ENCODE measurements around the gene SPNS1. TPM values are rescaled to one million over a fixed set of nuclear protein-coding genes. Genes with fewer than 3 reads are reported as not detected.

Gene SPNS1
- total and polyA plus RNA-seq, 2 of the 8 experiments (the other 6 are each of a cell fraction or from before 2014, with no cell fraction given) = 48.8 to 66.9 TPM

GRCh38 chr16:28992496-28992895 lies 17.9 kb downstream of the SPNS1 start:
- Histone ChIP-seq H4K91ac (replicated peaks; ENCODE audit: insufficient read length, low read length) (no peak overlapping the region), H3K27me3 (replicated peaks in 1 of 4; ENCODE audit: control insufficient read depth in 3 of 4, extremely low read depth in 1 of 4, insufficient read depth in 3 of 4, low read length in 3 of 4) (no peaks in the 10 kb centered on the region), H2BK120ac (replicated peaks; ENCODE audit: low read depth, low read length) (no peak overlapping the region), H3K9me3 (ENCODE audit: insufficient read depth in 2 of 2, low read depth in 1 of 2, low read length in 1 of 2) (no peaks in the 10 kb centered on the region), H2AK5ac (ENCODE audit: low read depth, low read length) (no peak overlapping the region), H4K5ac (ENCODE audit: insufficient read length, low read depth, low read length) (no peak overlapping the region), H3K18ac (ENCODE audit: extremely low read depth, low read length) (no peak overlapping the region), H3K36me3 (ENCODE audit: control insufficient read depth in 2 of 4, insufficient read depth in 4 of 4, low read length in 3 of 4) (no peaks in the 10 kb centered on the region), H3K4ac (replicated peaks; ENCODE audit: insufficient read length, low read depth, low read length) (no peak overlapping the region), H3K4me1 (replicated peaks in 1 of 4; ENCODE audit: control insufficient read depth in 3 of 4, insufficient read depth in 4 of 4, low read length in 3 of 4) (no peaks in the 10 kb centered on the region), H3K14ac (ENCODE audit: insufficient read length) (no peak overlapping the region), H3K4me3 (ENCODE audit: extremely low read depth in 1 of 4, insufficient read depth in 2 of 4, low read depth in 3 of 4, low read length in 4 of 4) (no peak overlapping the region), H3K56ac (replicated peaks; ENCODE audit: insufficient read length, low read depth, low read length) (no peak overlapping the region), H2BK20ac (ENCODE audit: low read length) (no peak overlapping the region), H2BK12ac (ENCODE audit: low read depth, low read length) (no peak overlapping the region), H3K79me1 (ENCODE audit: low read depth, low read length) (no peaks in the 10 kb centered on the region), H3K4me2 (ENCODE audit: insufficient read depth in 1 of 2, low read depth in 2 of 2, low read length in 2 of 2) (no peak overlapping the region), H2AFZ (ENCODE audit: low read length) (no peak overlapping the region), H4K20me1 (replicated peaks in 1 of 2; ENCODE audit: control insufficient read depth in 1 of 2, insufficient read depth in 2 of 2, low read length in 2 of 2) (peaks cover 0 to 2% of the 10 kb centered on the region in 2 experiments), H2BK15ac (ENCODE audit: low read length) (no peak overlapping the region), H4K8ac (ENCODE audit: extremely low read depth, insufficient read depth, low read length) (no peak overlapping the region), H3K23ac (ENCODE audit: insufficient read length) (no peak overlapping the region), H3K79me2 (ENCODE audit: control insufficient read depth in 1 of 2, insufficient read depth in 2 of 2, low read length in 2 of 2) (no peaks in the 10 kb centered on the region), H3K27ac (ENCODE audit: low read depth, low read length) (no peak overlapping the region), H3K23me2 (ENCODE audit: low read depth, low read length) (no peaks in the 10 kb centered on the region), H2BK5ac (ENCODE audit: low read depth, low read length) (no peak overlapping the region), H3K9ac (replicated peaks in 1 of 4; ENCODE audit: extremely low read depth in 1 of 4, low read depth in 3 of 4, low read length in 3 of 4) (no peak overlapping the region)
- ChIA-PET POLR2A (ENCODE audit: partially characterized antibody) (interaction anchor here (0.6 to 1.7 kb wide), 4 partner anchors 9 to 20 kb away, joined by 3 to 5 read pairs (median 4); no protein-coding TSS in a partner anchor), CTCF (ENCODE audit: partially characterized antibody) (interaction anchor here (1.2 to 3.3 kb wide), 2 partner anchors 9 to 11 kb away, joined by 4 to 9 read pairs; no protein-coding TSS in a partner anchor)
- no peak for DNase-seq (ENCODE audit: low read depth in 1 of 2, low spot score in 2 of 2)
- FAIRE-seq = no peak
- 95% methylated on average over 10 of the region's 10 CpGs; no CpG with 5 or more reads in 1 of the 2 experiments for whole genome bisulfite sequencing, 2 experiments (ENCODE audit: extremely low coverage in 1 of 2, insufficient coverage in 1 of 2, insufficient read length in 1 of 2, insufficient replicate concordance in 2 of 2, low coverage in 1 of 2, low lambda C conversion rate in 2 of 2, missing lambda C conversion rate in 1 of 2)
- TF ChIP-seq JUND (IDR thresholded peaks at IDR 0.05; ENCODE audit: low read length) (no peak), CBX5 (IDR thresholded peaks at IDR 0.05; ENCODE audit: low read depth, low read length) (no peak), KDM4A (IDR thresholded peaks at IDR 0.05; ENCODE audit: low read depth, low read length, severe bottlenecking) (no peak), RFX5 (IDR thresholded peaks at IDR 0.05; ENCODE audit: borderline replicate concordance, low read depth, low read length) (no peak), GTF2F1 (IDR thresholded peaks at IDR 0.05; ENCODE audit: borderline replicate concordance, low read depth, low read length) (no peak), CREB1 (IDR thresholded peaks at IDR 0.05) (no peak), CHD1 (IDR thresholded peaks at IDR 0.05; ENCODE audit: low read depth, low read length) (no peak), SP4 (IDR thresholded peaks at IDR 0.05; ENCODE audit: low read length) (no peak), MAFK (IDR thresholded peaks at IDR 0.05; ENCODE audit: low read depth, low read length) (no peak), PHF8 (conservative IDR thresholded peaks at IDR 0.05; ENCODE audit: low read depth, low read length) (no peak), RBBP5 (IDR thresholded peaks at IDR 0.05; ENCODE audit: borderline replicate concordance, low read depth, low read length) (no peak), TCF12 (IDR thresholded peaks at IDR 0.05; ENCODE audit: low read depth, low read length) (no peak), KDM5A (IDR thresholded peaks at IDR 0.05; ENCODE audit: low read length) (no peak), CEBPB (IDR thresholded peaks at IDR 0.05; ENCODE audit: low read depth, low read length) (no peak), NRF1 (IDR thresholded peaks at IDR 0.05; ENCODE audit: low read depth, low read length) (no peak), E2F6 (IDR thresholded peaks at IDR 0.05) (no peak)

Data from H1 (cell line).